RWPE2 (cell line): ENCODE data around the gene ZNF554.
"Not testable (repeated sequence)": the region's sequence is repeated elsewhere in the genome, so short reads cannot be mapped to it uniquely, and the experiment has no call there.

Source experiments
- ATAC-seq: fragments of 200-7000 bp; cut with Tn5 transposase; 3 replicates; pipeline ENCODE4 v1.9.1; 2021; ENCODE audit warnings: low read depth
- DNase-seq: peaks from one replicate; pipeline ENCODE4 v3.0.0-alpha.2; 2020; ENCODE audit warnings: low spot score
- H3K27ac ChIP-seq: fragments of 450-650 bp; 2 replicates; pipeline ENCODE4 v1.5.1; 2017; ENCODE audit warnings: mild to moderate bottlenecking; ENCODE audit not compliant: poor library complexity, severe bottlenecking
- H3K27me3 ChIP-seq: fragments of 250-450 bp; sonication (Bioruptor Pico); 2 replicates; pipeline ENCODE4 v1.5.1; 2021; ENCODE audit warnings: mild to moderate bottlenecking, moderate library complexity; ENCODE audit not compliant: insufficient read depth, poor library complexity, severe bottlenecking
- H3K36me3 ChIP-seq: fragments of 250-450 bp; sonication (Bioruptor Pico); 2 replicates; pipeline ENCODE4 v1.5.1; 2020; ENCODE audit warnings: low read depth, mild to moderate bottlenecking, moderate library complexity
- H3K4me1 ChIP-seq: fragments of 250-450 bp; sonication (Bioruptor Pico); 2 replicates; pipeline ENCODE4 v1.5.1; 2021; ENCODE audit warnings: mild to moderate bottlenecking, moderate library complexity; ENCODE audit not compliant: insufficient read depth, poor library complexity, severe bottlenecking
- H3K4me3 ChIP-seq: fragments of 250-450 bp; sonication (Bioruptor Pico); 2 replicates; pipeline ENCODE4 v1.5.1; 2021; ENCODE audit warnings: mild to moderate bottlenecking, moderate library complexity; ENCODE audit not compliant: severe bottlenecking
- H3K9me3 ChIP-seq: fragments of 250-450 bp; sonication (Bioruptor Pico); 2 replicates; pipeline ENCODE4 v1.5.1; 2021; ENCODE audit warnings: mild to moderate bottlenecking, moderate library complexity; ENCODE audit not compliant: severe bottlenecking
- CTCF ChIP-seq: fragments of 450-650 bp; IDR thresholded peaks from one replicate; pipeline ENCODE4 v1.5.1; 2017; ENCODE audit warnings: mild to moderate bottlenecking, moderate library complexity; ENCODE audit not compliant: poor library complexity, severe bottlenecking

ZNF554 gene

GRCh38 chr19:2867025-2867991 lies 47.6 kb downstream of the ZNF554 start, which contains the start of gene ZNF556:
ZNF556 (plus strand) TSS chr19:2867335; CDS start chr19:2867422, 87 bp downstream.
- Histone ChIP-seq H3K27ac (no peak within 1 kb of the TSS), H3K27me3 (no peaks in the 10 kb centered on the region), H3K36me3 (no peaks in the 10 kb centered on the region), H3K4me1 (no peaks in the 10 kb centered on the region), H3K9me3 (no peaks in the 10 kb centered on the region), H3K4me3 (no peak within 1 kb of the TSS)
- DNase-seq (no peak), ATAC-seq (no peak)
- no peak for TF ChIP-seq CTCF

GRCh38 chr19:2869618-2870017 lies 50.0 kb downstream of the ZNF554 start:
- H3K9me3 ChIP-seq = no peaks in the 10 kb centered on the region
- H3K36me3 ChIP-seq = no peaks in the 10 kb centered on the region
- ATAC-seq (no peak), DNase-seq (no peak)
- no peaks in the 10 kb centered on the region for H3K4me1 ChIP-seq
- no peak overlapping the region for H3K27ac ChIP-seq
- no peak overlapping the region for H3K4me3 ChIP-seq
- no peaks in the 10 kb centered on the region for H3K27me3 ChIP-seq
- TF ChIP-seq CTCF = no peak

- not testable (repeated sequence) for DNase-seq, H3K9me3 ChIP-seq, H3K36me3 ChIP-seq, H3K4me3 ChIP-seq, H3K27ac ChIP-seq, H3K27me3 ChIP-seq, H3K4me1 ChIP-seq, ATAC-seq
- peak; percentile 46 for TF ChIP-seq CTCF
Observed at GRCh38 chr19:2872175-2872574, 52.5 kb downstream of the ZNF554 start.

GRCh38 chr19:2877398-2878331 lies 58.0 kb downstream of the ZNF554 start:
- no peak for TF ChIP-seq CTCF

More at GRCh38 chr19:2877398-2878331, 58.0 kb downstream of the ZNF554 start:
- DNase-seq = no peak
- Histone ChIP-seq H3K4me1 (no peaks in the 10 kb centered on the region), H3K27ac (no peak overlapping the region), H3K4me3 (no peak overlapping the region), H3K27me3 (no peaks in the 10 kb centered on the region), H3K36me3 (no peaks in the 10 kb centered on the region), H3K9me3 (peaks cover 8% of the 10 kb centered on the region)
- no peak for ATAC-seq
